CD4-positive, alpha-beta T cell treated with Interleukin-6 at 100 ng/mL for 8 hours (primary cell): ENCODE data around the gene ENTREP1.
"Not testable (repeated sequence)": the region's sequence is repeated elsewhere in the genome, so short reads cannot be mapped to it uniquely, and the experiment has no call there.

Source experiments
- DNase-seq: peaks from one replicate; pipeline ENCODE4 v3.0.0-alpha.2; 2020; ENCODE audit warnings: mixed read lengths, low spot score

Gene ENTREP1, protein sequence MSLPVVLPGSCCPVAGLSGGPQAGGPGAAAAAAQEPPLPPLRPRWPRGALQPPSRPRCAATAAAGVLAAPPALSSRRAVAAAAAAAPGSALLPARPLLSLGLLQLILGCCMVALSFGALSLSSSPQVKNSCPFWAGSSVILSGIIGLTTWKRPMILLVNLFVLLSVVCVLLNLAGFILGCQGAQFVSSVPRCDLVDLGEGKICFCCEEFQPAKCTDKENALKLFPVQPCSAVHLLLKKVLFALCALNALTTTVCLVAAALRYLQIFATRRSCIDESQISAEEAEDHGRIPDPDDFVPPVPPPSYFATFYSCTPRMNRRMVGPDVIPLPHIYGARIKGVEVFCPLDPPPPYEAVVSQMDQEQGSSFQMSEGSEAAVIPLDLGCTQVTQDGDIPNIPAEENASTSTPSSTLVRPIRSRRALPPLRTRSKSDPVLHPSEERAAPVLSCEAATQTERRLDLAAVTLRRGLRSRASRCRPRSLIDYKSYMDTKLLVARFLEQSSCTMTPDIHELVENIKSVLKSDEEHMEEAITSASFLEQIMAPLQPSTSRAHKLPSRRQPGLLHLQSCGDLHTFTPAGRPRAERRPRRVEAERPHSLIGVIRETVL

DNA sequence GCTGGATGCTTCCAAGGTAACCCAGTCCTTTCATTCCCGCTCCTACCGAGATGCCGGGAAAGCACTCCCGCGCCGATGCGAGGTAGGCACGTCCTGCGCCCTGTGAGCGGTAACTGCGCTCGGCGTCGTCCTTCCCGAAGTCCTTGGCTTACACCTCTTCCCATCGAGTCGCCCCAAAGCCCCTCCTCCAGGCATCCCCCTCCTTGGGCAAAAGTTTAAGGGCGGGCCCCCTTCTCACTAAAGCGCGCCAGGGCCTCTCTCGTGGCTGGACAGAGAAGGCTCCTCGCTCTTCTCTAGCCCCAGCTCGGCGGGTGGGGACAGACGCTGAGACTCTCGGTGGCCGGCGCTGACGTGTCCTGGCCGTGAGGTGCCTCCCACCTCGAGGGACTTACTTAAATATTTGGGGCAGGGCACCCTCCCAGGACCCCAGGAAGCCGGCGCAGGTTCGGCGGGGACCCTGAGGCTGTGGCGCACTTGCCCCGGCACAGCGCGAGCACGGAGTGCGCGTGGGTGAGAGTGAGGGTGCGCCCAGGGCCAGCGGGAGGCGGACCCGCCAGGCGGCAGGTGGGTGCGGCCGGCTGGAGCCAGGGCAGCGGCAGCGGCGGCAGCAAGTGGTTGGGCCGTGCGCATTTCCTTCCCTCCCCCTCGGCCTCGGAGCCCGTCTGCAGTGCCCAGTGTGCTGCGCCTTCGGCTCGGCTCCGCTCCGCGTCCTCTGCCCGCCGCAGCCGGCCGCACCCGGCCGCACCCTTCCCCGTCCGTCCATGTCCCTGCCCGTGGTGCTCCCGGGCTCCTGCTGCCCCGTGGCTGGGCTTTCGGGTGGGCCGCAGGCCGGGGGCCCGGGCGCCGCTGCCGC lies at the start of gene ENTREP1:
TSS of gene ENTREP1 (plus strand) at position 667 of the 853 bp plus-strand sequence. CDS start at position 762, 95 bp downstream.
- no peak for DNase-seq

DNA sequence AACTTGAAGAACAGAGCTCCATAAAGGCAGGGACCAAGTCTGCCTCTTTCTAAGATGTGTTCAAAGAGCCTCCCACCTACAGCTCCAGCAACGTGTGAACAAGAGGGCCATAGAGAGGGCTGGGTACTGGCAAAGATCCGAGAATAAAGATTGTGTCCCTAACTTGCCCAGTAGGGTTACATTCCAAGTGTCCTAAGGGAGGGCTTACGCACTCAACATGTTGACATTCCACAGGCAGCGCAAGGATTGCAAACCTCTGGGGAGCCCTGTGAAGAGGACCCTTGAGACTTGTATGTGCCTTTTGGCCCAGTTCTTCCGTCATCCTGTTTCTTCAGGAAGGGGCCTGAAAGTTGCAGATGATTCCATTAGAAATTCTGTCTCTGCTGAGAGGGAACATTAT lies 48.2 kb upstream of the ENTREP1 start:
- no peak for DNase-seq

DNA sequence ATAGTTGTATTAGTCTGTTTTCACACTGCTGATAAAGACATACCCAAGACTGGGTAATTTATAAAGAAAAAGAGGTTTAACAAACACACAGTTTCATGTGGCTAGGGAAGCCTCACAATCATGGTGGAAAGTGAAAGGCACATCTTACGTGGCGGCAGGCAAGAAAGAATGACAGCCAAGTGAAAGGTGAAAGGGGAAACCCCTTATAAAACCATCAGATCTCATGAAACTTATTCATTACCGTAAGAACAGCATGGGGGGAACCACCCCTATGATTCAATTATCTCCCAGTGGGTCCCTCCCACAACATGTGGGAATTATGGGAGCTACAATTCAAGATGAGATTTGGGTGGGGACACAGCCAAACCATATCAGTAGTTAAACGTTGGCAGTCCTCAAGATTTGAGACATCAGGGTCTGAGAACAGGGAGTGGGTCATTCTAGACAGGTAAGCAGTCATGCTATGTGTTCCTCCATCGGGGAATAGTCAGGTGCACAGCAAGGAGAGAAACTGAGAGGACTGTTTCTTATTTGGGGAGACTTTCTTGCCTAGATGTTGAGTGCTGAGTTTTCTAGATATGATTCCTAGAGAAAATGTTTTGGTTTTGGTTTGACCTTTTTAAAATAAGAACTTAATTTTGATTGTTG lies 45.8 kb upstream of the ENTREP1 start:
- no peak for DNase-seq

DNA sequence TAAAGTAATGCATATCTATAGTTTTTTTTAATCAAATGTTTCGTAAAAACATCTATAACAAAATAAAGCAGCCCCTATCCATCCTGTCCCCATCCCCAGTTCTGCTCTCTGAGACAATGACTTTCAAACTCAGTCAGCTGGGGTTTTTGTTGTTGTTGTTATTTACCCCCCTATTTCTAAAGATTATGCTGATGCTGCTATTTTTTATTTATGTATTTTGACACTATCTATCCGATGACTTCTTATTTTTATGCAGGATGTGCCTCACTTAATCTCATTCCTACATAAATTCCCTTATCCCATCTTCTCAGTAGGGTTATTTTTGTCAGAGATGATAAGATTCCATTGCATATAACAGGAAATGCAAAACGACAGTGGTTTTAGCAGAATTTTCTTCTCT lies 45.3 kb upstream of the ENTREP1 start:
- no peak for DNase-seq

DNA sequence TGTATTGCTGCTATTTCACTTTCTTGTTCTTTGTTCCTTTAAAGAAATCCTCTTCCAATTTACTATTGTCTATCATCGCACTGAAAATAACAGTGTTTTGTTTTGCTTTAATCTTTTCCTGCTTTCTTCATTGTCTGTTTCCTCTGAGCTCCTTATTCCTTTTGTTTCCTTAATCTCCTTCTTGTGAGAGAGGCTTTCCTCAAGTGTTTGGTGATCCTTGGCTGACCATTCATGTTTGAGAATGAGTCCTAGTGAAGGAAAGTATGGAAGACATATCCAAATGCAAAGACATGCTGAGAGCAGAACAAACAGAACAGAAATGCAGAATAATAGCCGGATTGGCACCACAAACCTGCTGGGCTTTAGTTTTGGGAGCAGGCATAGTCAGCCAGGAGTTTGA lies 42.0 kb upstream of the ENTREP1 start:
- DNase-seq = no peak

DNA sequence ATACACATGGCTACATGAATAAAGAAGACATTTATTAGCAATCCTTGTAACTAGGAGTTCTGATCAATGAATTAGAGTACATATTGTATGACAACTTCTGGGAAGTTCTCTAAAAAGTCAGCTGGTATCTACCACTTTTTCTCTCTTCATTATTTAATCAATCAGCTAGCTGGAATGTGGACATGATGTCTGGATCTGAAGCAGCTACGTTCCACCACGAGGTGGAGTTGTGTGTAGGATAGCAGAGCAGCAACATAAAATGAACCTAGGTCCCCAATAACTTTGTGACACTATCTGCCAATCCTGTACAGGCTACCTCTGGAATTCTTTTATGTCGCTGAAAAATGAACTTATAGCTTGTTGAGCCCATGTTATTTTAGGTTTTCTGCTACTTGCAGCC lies 32.9 kb upstream of the ENTREP1 start:
- DNase-seq = no peak

DNA sequence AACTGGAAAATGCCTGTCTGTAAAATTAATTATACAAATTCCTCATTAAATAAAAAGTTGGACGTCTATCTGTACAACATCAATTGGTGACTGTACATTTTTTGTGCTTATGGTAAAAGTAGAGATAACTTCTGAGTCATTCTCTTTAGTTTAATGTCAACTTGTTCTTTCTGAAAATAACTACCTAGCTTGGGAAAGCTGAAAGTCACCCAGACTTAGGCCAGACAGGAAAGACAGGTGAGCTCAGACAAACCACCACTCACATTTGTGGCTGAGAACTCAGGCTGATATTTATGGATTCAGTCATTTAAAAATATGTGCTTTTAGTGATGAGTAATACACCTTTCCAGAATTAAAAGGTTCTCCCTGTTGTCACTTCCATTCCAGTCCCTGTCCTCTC lies 31.9 kb upstream of the ENTREP1 start:
- DNase-seq = no peak

DNA sequence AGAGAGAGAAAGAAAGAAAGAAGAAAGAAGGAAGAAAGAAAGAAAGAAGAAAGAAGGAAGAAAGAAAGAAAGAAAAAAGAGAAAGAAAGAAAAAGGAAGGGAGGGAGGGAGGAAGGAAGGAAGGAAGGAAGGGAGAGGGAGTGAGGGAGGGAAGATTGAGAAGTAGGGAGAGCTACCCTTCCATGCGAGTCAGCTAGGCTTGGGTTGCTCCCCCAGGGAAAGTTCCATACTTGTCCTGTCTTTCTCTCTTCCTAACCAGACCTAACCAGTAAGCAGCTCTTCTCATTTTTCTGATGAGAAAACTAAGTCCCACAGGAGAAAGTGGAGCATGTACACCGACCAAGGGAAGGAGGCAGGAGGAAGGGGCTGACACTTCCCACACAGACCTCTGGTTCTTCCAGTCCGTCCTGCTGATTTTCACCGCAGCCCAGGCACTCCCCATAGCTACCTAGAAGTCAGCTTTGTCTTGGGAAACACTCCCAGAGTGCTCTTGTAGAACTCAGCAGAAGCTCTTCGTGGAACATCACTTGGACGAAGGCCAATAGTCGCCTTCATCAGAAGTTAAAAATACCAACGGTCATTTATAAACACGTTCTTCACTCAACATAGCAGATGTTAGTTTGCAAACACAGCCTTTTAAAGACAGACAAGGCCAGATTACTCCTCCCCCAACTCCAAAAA lies 29.0 kb upstream of the ENTREP1 start:
- no peak for DNase-seq

DNA sequence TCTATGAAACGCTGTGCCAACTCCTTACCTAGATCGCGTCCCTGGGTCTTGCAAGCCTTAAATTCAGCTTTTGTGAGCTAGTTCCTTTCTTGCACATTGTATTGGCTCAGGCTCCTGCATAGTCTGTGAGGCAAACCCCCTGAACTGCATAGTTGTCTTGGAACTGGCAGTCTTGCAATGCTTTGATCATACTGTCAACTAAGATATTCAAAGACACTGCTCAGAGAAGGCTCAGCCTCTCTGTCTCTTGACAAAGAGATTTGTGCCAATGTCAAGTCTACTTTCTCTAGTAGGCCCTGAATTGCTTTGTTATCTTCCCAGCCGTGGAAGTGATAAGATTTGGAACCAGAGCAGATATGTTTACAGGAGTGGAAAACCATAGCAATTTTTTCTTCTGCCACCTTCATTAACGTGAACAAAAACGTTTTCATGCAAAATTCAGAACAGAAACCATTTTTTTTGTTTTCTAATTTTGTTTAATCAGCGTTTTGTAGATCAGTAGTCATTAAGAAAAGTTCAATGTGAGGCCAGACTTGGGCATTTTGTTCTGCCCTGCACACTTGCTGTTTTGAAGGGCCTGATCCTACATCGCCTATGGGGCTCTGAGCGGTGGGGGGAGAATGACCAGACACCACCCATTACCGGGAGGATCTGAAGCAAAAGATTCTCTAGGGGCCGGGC lies 27.6 kb upstream of the ENTREP1 start:
- DNase-seq = no peak

DNA sequence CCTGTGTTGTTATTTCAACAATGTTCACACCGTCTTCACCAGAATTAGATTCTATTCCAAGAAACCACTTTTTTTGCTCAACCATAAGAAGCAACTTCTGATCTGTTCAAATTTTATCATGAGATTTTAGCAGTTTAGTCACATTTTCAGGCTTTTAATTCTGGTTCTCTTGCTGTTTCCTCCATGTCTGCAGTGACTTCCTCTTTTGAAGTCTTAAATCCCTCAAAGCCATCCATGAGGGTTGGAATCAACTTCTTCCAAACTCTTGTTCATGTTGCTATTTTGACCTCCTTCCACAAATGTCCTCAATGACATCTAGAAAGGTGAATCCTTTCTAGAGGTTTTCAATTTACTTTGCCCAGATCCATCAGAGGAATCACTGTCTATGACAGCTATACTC lies 25.7 kb upstream of the ENTREP1 start:
- no peak for DNase-seq

DNA sequence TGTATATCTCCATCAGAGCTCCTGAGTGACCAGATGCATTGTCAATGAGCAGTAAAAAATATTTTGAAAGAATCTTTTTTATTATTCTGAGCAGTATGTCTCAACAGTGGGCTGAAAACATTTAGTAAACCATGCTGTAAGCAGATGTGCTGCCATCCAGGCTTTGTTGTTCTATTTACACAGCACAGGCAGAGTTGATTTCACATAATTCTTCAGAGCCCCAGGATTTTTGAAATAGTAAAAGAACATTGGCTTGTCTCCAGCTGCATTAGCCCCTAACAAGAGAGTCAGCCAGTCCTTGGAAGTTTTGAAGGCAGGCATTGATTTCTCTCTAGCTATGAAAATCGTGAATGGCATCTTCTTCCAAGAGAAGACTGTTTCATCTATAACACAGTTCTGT lies 25.2 kb upstream of the ENTREP1 start:
- DNase-seq = no peak

DNA sequence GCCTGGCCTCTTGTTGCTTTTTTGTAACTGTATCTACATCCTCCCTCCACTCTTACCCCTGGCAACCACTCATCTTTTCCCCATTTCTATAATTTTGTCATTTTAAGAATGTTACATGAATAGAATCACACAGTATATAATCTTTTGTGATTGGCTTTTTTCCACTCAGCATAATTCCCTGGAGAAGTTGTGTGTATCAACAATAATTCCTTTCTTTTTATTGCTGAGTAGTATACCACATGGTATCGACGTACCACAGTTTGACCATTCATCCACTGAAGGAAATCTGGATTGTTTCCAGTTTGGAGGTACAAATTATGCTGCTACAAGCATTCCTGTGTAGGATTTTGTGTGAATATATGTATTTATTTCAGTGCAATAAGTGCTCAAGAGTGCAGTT lies 21.7 kb upstream of the ENTREP1 start:
- DNase-seq = no peak

DNA sequence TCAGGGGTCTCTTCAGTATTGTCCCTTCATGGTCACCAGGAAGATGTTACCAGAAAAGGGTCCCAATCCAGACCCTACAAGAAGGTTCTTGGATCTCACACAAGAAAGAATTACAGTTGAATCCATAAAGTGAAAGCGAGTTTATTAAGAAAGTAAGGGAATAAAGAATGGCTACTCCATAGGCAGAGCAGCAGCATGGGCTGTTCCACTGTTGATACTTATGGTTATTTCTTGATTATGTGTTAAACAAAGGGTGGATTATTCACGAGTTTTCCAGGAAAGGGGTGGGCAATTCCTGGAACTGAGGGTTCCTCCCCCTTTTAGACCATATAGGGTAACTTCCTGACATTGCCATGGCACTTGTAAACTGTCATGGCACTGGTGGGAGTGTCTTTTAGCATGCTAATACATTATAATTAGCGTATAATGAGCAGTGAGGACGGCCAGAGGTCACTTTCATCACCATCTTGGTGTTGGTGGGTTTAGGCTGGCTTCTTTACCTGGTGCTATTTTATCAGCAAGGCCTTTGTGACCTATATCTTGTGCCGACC lies 18.0 kb upstream of the ENTREP1 start:
- DNase-seq = not testable (repeated sequence)

DNA sequence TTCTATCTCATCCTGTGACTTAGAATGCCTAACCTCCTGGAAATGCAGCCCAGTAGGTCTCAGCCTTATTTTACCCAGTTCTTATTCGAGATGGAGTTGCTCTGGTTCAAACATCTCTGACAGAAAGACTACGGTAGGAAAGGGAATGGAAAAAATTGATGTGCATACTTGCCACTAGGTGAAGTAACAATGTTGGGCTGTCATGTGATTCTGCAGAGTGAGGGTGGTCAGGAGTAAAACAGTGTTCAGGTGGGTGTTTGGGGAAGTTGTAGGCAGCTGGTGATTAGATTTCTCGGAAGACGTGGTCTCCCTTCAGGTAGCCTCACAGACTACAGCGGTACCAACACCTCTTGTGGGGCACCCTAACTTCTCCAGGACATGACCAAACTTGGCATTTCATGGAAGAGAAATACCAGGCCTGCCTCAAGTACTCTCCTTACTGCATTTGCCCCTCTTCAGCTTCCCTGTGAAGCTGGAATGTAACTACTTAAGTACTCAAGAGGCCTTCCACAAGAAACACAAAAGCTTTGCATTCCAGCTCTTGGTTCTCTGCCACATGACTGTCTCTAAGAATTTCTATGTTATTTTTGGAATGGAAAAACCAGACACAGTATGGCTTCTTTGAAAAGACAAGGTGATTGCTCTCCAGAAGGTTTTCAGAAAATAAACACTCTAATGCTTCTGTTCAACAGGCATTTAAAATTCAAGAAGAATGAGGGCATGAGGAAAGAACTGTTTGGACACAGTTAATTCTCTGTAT lies 17.4 kb upstream of the ENTREP1 start:
- no peak for DNase-seq

DNA sequence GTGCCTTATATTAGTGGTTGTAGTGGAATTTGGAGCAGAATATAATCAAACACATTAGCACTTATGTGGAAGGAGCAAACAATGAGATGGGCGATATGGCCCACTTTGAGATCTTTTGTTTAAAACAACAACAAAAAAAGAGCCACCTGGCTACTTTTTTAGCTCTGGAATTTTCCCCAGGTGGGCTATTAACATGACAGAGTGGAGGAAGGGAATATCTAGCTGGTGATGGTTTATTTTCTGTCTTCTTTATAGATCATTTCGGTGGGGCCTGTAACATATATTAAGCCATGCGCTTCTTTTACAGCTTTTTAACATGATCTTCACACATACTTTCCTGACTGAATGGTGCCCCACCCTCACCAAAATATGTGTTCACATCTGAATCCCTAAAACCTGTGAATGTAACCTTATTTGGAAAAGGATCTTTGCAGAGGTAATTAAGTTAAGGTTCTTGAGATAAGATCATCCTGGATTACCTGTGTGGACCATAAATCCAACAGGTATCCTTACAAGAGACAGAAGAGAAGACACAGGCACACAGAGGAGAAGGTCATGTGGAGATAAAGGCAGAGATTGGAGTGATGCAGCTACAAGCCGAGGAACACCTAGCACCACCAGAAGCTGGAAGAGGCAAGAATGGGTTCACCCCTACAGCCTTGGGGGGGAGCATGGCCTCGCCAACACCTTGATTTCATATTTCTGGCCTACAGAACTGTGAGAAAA lies 16.6 kb upstream of the ENTREP1 start:
- no peak for DNase-seq

DNA sequence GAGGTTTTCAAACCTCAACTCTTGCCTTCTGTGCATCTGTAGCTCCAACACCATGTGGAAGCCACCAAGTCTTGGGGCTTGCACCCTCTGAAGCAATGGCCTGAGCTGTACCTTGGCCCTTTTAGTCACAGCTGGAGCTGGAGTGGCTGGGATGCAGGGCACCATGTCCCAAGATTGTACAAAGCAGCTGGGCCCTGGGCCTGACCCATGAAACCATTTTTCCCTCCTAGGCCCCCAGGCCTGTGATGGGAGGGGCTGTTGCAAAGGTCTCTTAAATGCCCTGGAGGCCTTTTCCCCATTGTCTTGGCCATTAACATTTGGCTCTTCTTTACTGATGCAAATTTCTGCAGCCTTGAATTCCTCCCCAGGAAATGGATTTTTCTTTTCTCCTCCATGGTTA lies 11.8 kb upstream of the ENTREP1 start:
- no peak for DNase-seq

DNA sequence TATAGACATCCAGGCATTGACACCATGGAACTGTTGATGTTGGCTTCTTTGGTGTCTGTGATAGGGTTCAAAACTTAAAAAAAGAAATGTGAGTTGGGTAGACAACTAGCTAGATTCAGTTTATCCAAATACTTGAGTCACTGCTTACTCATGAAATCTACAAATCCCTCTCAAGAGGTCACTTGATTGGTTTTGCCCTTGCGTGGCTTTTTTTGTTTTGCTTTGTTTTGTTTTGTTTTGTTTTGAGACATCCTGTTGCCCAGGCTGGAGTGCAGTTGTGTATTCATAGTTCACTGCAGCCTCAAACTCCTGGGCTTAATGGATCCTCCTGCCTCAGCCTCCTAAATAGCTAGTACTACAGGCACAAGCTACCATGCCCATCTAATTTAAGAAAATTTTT lies 10.5 kb upstream of the ENTREP1 start:
- DNase-seq = no peak

DNA sequence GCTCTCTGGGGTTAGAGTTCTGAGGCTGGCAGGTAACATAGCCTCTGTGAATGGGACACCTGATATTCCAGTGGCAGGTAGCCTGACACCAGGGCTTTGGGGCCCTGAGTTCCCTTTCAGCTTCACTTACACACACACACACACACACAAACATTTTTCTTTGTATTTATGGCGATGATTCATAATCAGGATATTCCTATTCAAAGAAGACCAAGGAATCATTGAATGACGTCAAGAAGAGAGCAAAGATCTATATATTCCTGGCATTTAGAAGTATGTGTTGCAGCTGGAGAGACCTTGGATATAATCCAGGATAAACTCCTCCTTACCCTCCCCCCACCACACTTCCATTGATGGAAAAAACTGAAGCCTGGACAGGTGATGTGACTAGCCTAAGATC lies 7.9 kb upstream of the ENTREP1 start:
- no peak for DNase-seq

DNA sequence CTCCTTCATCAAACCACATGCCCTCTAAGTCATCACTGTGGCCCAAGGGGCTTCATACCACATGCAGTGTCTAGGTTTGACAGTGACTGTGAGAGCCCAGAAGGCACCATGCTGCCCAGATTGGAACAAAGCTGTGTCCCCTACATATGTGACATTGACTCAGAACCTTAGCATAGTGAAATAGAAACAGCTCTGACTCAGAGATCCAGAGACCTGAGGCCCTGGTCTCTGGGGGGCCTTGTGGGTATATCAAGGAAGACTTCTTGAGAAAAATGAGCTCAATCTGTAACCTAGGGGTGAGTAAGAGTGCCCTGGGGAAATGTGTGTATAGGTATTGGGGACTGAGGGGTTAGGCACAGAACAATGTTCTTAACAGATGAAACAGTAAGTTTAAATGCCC lies 7.1 kb upstream of the ENTREP1 start:
- DNase-seq = no peak
